GM23248 (cell line): ENCODE results near the gene PRKCSH. TPM values are rescaled to one million over a fixed set of nuclear protein-coding genes. Genes with fewer than 3 reads are reported as not detected.
"Not testable (repeated sequence)": the region's sequence is repeated elsewhere in the genome, so short reads cannot be mapped to it uniquely, and the experiment has no call there.

Experiments
- DNase-seq: peaks from one replicate; pipeline ENCODE4 v3.0.0-alpha.2; 2015
- H2AFZ ChIP-seq: fragments of 200-600 bp; sonication (generic); 2 replicates; pipeline ENCODE4 v1.6.1; 2016; ENCODE audit warnings: antibody characterized with exemption
- H3F3A ChIP-seq: fragments of 200-600 bp; sonication (generic); 2 replicates; pipeline ENCODE4 v1.6.1; 2016; ENCODE audit warnings: mild to moderate bottlenecking, antibody characterized with exemption, mixed run types; ENCODE audit not compliant: insufficient read depth
- H3K27ac ChIP-seq: fragments of 200-600 bp; sonication (generic); 2 replicates; pipeline ENCODE4 v1.5.1; 2016; ENCODE audit warnings: mild to moderate bottlenecking
- H3K27me3 ChIP-seq: fragments of 200-600 bp; sonication (generic); replicated peaks from 2 replicates; pipeline ENCODE4 v1.6.1; 2016; ENCODE audit warnings: mild to moderate bottlenecking; ENCODE audit not compliant: insufficient read depth
- H3K36me3 ChIP-seq: fragments of 200-600 bp; sonication (generic); 2 replicates; pipeline ENCODE4 v1.6.1; 2016; ENCODE audit warnings: low read depth, mild to moderate bottlenecking
- H3K4me1 ChIP-seq: fragments of 200-600 bp; sonication (generic); 2 replicates; pipeline ENCODE4 v1.6.1; 2016; ENCODE audit warnings: mild to moderate bottlenecking; ENCODE audit not compliant: insufficient read depth
- H3K4me2 ChIP-seq: fragments of 200-600 bp; sonication (generic); one replicate; pipeline ENCODE4 v1.6.1; 2016; ENCODE audit warnings: mild to moderate bottlenecking; ENCODE audit not compliant: unreplicated experiment
- H3K4me3 ChIP-seq: fragments of 200-600 bp; sonication (generic); 2 replicates; pipeline ENCODE4 v1.5.1; 2016; ENCODE audit warnings: mild to moderate bottlenecking
- H3K79me2 ChIP-seq: fragments of 200-600 bp; sonication (generic); 2 replicates; pipeline ENCODE4 v1.6.1; 2016; ENCODE audit warnings: mild to moderate bottlenecking; ENCODE audit not compliant: insufficient read depth
- H3K9ac ChIP-seq: fragments of 200-600 bp; sonication (generic); 2 replicates; pipeline ENCODE4 v1.6.1; 2016; ENCODE audit warnings: mild to moderate bottlenecking
- H3K9me2 ChIP-seq: fragments of 200-600 bp; sonication (generic); 2 replicates; pipeline ENCODE4 v1.6.1; 2016; ENCODE audit warnings: mixed run types, mild to moderate bottlenecking, moderate library complexity; ENCODE audit not compliant: insufficient read depth
- H3K9me3 ChIP-seq: fragments of 200-600 bp; sonication (generic); one replicate; pipeline ENCODE4 v1.6.1; 2017; ENCODE audit warnings: low read depth
- H4K20me1 ChIP-seq: fragments of 200-600 bp; sonication (generic); 2 replicates; pipeline ENCODE4 v1.6.0; 2016; ENCODE audit not compliant: insufficient read depth
- EZH2 ChIP-seq: fragments of 200-600 bp; sonication (generic); IDR thresholded peaks from 2 replicates; pipeline ENCODE4 v1.6.1; 2018; ENCODE audit warnings: antibody characterized with exemption, mild to moderate bottlenecking; ENCODE audit not compliant: insufficient read depth, poor library complexity, severe bottlenecking
- EZH2phosphoT487 ChIP-seq: fragments of 200-600 bp; sonication (generic); IDR thresholded peaks from 2 replicates; pipeline ENCODE4 v1.6.1; 2018; ENCODE audit warnings: antibody characterized with exemption, moderate library complexity, mild to moderate bottlenecking, low read depth; ENCODE audit not compliant: insufficient read depth
- WGBS, 2 experiments: methylation state at CpG; one replicate each; pipeline ENCODE4 v1.1.6; 2015 to 2017; ENCODE audit warnings: low lambda C conversion rate in 2 of 2, low coverage in 1 of 2; ENCODE audit errors: missing lambda C conversion rate in 2 of 2; 5-methylcytosine and 5-hydroxymethylcytosine counted together
- in situ Hi-C: fragments of 300-500 bp; cut with MboI; formaldehyde crosslinking; loops from 2 replicates; pipeline ENCODE4 v1.15.0; 2020
- polyA plus RNA-seq: library from polyadenylated mRNA; unstranded; fragments of >200 nt; fragmentation: Nextera tagmentation; extraction: Ambion mirVana; gene quantifications from 2 replicates; pipeline ENCODE4 v1.2.1, GENCODE V29; 2016
- total RNA-seq: library from RNA; depleted of rRNA; stranded (reverse); fragments of >200 nt; shearing (Covaris generic); gene quantifications from 2 replicates; pipeline ENCODE4 v1.2.3, GENCODE V29; 2014

PRKCSH gene
- total and polyA plus RNA-seq, 2 experiments from 2014 or later: 94.1 to 142 TPM

DNA sequence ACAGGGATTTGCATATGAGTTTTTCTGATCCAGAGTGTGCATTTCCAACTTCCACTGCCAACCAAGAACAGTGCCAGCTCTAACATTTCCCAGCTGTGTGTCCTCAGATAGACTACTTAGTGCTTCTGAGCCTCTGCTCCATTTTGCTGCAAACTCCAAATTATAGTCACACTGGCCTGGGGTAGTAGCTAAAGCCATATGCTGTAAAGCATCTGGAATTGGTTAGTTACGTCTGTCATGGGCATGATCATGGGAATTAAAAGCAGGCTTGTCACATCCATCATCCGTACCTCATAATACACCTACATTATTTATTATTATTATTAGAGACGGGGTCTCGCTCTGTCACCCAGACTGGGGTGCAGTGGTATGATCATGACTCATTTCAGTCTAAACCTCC, 38.3 kb downstream of the PRKCSH start:
- no peak overlapping the region for H2AFZ ChIP-seq
- no peaks in the 10 kb centered on the region for H4K20me1 ChIP-seq
- no peaks in the 10 kb centered on the region for H3K79me2 ChIP-seq
- H3F3A ChIP-seq: no peaks in the 10 kb centered on the region
- no peaks in the 10 kb centered on the region for H3K36me3 ChIP-seq
- no peaks in the 10 kb centered on the region for H3K9me2 ChIP-seq
- no peak overlapping the region for H3K27ac ChIP-seq
- H3K4me2 ChIP-seq: no peak overlapping the region
- no peak overlapping the region for H3K9ac ChIP-seq
- TF ChIP-seq EZH2phosphoT487 (no peak), EZH2 (no peak)
- in situ Hi-C loops: loop anchor here (25.0 kb wide), 1 partner anchor 186 kb away; the partner anchor contains the start of gene TSPAN16
- DNase-seq: no peak
- H3K9me3 ChIP-seq: no peaks in the 10 kb centered on the region
- H3K4me1 ChIP-seq: no peaks in the 10 kb centered on the region
- H3K4me3 ChIP-seq: no peak overlapping the region
- no peaks in the 10 kb centered on the region for H3K27me3 ChIP-seq
- WGBS, 2 experiments: 11 to 12% methylated on average over 4 of the region's 4 CpGs

DNA sequence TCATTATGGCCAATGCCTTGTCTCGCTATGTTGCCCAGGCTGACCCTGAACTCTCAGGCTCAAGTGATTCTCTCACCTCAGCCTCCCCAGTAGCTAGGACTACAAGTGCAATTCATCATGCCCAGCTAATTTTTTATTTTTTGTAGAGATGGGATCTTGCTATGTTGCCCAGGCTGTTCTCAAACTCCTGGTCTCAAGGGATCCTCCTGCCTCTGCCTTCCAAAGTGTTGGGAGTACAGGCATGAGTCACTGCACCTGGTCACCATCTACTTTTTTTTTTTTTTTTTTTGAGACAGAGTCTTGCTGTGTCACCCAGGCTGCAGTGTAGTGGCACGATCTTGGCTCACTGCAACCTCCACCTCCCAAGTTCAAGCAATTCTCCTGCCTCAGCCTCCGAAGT, 39.9 kb downstream of the PRKCSH start:
- H3K9me3 ChIP-seq, H3K27me3 ChIP-seq, H3K36me3 ChIP-seq, in situ Hi-C loops, H3K27ac ChIP-seq, H3K4me3 ChIP-seq, H3F3A ChIP-seq, H3K4me2 ChIP-seq, H3K9ac ChIP-seq, H3K4me1 ChIP-seq, DNase-seq, H4K20me1 ChIP-seq, H2AFZ ChIP-seq, H3K79me2 ChIP-seq, H3K9me2 ChIP-seq: not testable (repeated sequence)
- 98 to 99% methylated on average over 3 of the region's 3 CpGs for WGBS, 2 experiments

DNA sequence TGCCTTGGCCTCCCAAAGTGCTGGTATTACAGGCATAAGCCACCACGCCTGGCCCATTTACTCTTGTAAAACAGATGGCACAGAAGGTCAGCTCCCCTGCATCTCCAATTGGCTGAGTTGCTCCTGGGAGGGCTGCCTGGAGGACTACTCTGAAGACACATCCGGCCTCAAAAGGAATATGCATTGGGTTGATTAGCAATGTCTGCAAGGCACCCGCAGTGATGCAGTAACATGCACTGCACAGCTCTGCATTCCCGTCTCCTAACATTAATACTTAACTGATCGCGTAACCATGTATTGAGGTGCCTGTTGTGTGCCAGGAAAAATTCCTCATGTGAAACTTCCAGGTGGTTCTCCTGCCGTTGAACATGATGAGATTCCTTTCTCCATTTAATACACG, 40.4 kb downstream of the PRKCSH start:
- Histone ChIP-seq H3K36me3 (no peaks in the 10 kb centered on the region), H3K4me3 (no peak overlapping the region), H3K9ac (no peak overlapping the region), H3K4me2 (no peak overlapping the region), H4K20me1 (no peaks in the 10 kb centered on the region), H3K9me2 (no peaks in the 10 kb centered on the region), H2AFZ (no peak overlapping the region), H3K4me1 (no peaks in the 10 kb centered on the region), H3F3A (no peaks in the 10 kb centered on the region), H3K9me3 (no peaks in the 10 kb centered on the region), H3K79me2 (no peaks in the 10 kb centered on the region), H3K27me3 (peaks cover 10% of the 10 kb centered on the region), H3K27ac (no peak overlapping the region)
- TF ChIP-seq EZH2 (no peak), EZH2phosphoT487 (no peak)
- DNase-seq: no peak
- in situ Hi-C loops: no loop called here
- WGBS, 2 experiments: 62 to 69% methylated on average over 8 of the region's 8 CpGs

DNA sequence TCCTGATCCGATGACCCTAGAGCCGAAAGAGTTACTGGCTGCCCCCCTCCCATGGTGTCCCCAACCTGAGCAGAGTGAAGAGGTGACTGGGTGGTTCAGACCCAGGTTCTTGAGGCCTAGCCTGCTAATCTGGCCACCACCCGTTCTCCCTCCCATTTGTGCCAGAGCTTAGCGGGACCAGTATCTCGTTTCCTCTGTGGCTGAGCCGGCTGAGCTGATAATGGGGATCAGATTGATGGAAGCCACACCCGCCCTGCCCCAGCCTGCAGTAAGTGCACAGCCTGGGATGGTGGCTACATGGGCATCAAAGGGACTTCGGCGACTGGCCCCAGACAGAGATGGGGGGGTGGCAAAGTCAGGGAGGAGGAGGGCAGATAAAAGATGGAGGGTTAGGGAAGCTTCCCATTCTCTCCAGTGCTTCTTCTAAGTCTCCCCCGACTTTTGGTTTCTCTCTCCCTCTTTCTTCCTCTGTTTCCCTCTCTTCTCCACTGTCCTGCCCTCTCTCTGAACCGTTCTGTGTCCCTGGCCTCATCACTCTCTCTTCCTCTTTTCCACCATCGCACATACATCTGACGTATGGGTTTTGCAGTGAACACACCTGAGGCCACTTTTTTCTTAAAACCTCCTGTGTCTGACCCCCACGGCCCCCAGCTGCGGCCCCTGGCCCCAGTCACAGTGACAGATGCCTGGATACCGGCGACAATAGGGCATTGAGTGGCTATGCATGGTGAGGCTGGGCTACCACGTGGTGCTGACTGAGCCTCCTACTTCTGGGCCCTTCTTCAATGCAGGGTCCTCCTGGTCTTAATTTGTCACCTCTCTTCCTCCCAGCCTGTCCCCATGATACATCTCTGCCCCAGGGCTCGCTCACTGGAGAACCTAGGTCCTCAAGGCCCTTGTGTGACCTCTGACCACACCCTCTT, 43.0 kb downstream of the PRKCSH start:
- Histone ChIP-seq H3K4me1 (no peaks in the 10 kb centered on the region), H3K9ac (no peak overlapping the region), H3K4me3 (no peak overlapping the region), H3K27ac (no peak overlapping the region), H3K79me2 (no peaks in the 10 kb centered on the region), H3F3A (no peaks in the 10 kb centered on the region), H3K9me2 (no peaks in the 10 kb centered on the region), H3K27me3 (peaks cover 25% of the 10 kb centered on the region), H2AFZ (no peak overlapping the region), H3K36me3 (no peaks in the 10 kb centered on the region), H3K4me2 (no peak overlapping the region), H4K20me1 (no peaks in the 10 kb centered on the region), H3K9me3 (no peaks in the 10 kb centered on the region)
- in situ Hi-C loops: no loop called here
- DNase-seq: no peak
- TF ChIP-seq EZH2: no peak
- WGBS, 2 experiments: 52 to 61% methylated on average over 18 to 19 of the region's 19 CpGs
